ENCODE data around the gene ENGASE. TPM values are rescaled to one million over a fixed set of nuclear protein-coding genes. Genes with fewer than 3 reads are reported as not detected.
A peak's percentile ranks its signal among the peaks of the same experiment; 100 is the strongest.

The ENGASE gene
- total RNA-seq, 3 donors from 2014 or later = 27.4 to 35.0 (median 31.5) TPM

- no peak for DNase-seq (ENCODE audit: low spot score in 2 of 2)
- no peaks in the 10 kb centered on the region for H3K36me3 ChIP-seq
- intact Hi-C loops (cut with DNase I; ENCODE audit: low total_unique reads) = no loop called here
These were observed 6.2 kb downstream of the ENGASE start for GRCh38 chr17:79080761-79081290.

DNA sequence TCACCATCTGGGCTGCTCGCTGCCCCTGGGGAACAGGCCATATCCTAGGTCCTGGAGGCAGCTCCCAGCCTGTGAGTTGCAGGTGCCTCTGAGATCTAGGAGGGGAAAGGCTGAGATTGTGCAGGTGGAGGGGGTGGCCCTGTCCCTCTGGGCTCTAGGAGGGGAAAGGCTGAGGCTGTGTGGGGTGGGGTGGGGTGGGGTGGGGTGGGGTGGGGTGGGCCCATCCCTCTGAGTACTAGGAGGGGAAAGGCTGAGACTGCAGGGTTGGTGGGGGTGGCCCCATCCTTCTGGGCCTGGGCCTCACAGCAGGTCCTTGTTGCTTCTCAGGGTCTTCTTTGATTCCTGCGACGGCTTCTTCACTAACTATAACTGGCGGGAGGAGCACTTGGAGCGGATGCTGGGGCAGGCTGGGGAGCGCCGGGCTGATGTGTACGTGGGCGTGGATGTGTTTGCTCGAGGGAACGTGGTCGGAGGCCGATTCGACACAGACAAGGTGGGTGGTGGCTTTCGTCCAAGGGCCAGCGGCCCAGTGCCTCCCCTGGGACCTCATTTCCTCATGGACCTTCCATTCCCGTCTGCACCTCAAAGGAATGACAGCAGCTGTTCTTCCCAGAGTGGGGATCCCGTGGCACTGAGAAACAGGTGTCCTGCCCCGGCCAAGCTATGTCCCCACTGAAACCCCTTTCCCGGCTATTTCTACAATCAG lies 7.1 kb downstream of the ENGASE start:
- Histone ChIP-seq H3K36me3 (no peaks in the 10 kb centered on the region), H3K27me3 (no peaks in the 10 kb centered on the region), H3K9me3 (no peaks in the 10 kb centered on the region), H3K4me1 (no peaks in the 10 kb centered on the region), H3K4me3 (no peak overlapping the region), H3K27ac (no peak overlapping the region)
- TF ChIP-seq POLR2AphosphoS5 (IDR thresholded peaks at IDR 0.05) (no peak), POLR2A (IDR thresholded peaks at IDR 0.05) (no peak)
- TF ChIP-seq, protein P1, sequence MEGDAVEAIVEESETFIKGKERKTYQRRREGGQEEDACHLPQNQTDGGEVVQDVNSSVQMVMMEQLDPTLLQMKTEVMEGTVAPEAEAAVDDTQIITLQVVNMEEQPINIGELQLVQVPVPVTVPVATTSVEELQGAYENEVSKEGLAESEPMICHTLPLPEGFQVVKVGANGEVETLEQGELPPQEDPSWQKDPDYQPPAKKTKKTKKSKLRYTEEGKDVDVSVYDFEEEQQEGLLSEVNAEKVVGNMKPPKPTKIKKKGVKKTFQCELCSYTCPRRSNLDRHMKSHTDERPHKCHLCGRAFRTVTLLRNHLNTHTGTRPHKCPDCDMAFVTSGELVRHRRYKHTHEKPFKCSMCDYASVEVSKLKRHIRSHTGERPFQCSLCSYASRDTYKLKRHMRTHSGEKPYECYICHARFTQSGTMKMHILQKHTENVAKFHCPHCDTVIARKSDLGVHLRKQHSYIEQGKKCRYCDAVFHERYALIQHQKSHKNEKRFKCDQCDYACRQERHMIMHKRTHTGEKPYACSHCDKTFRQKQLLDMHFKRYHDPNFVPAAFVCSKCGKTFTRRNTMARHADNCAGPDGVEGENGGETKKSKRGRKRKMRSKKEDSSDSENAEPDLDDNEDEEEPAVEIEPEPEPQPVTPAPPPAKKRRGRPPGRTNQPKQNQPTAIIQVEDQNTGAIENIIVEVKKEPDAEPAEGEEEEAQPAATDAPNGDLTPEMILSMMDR (IDR thresholded peaks at IDR 0.05) = no peak
- intact Hi-C loops (cut with DNase I; ENCODE audit: low total_unique reads) = no loop called here
- DNase-seq (ENCODE audit: low spot score in 2 of 2) = no peak

More at GRCh38 chr17:79080761-79081290, 6.2 kb downstream of the ENGASE start:
- TF ChIP-seq POLR2A (IDR thresholded peaks at IDR 0.05) (no peak), POLR2AphosphoS5 (IDR thresholded peaks at IDR 0.05) (no peak)
- TF ChIP-seq, protein P1 (IDR thresholded peaks at IDR 0.05) = no peak
- Histone ChIP-seq H3K4me3 (no peak overlapping the region), H3K27ac (no peak overlapping the region), H3K9me3 (no peaks in the 10 kb centered on the region), H3K27me3 (no peaks in the 10 kb centered on the region), H3K4me1 (no peaks in the 10 kb centered on the region)

DNA sequence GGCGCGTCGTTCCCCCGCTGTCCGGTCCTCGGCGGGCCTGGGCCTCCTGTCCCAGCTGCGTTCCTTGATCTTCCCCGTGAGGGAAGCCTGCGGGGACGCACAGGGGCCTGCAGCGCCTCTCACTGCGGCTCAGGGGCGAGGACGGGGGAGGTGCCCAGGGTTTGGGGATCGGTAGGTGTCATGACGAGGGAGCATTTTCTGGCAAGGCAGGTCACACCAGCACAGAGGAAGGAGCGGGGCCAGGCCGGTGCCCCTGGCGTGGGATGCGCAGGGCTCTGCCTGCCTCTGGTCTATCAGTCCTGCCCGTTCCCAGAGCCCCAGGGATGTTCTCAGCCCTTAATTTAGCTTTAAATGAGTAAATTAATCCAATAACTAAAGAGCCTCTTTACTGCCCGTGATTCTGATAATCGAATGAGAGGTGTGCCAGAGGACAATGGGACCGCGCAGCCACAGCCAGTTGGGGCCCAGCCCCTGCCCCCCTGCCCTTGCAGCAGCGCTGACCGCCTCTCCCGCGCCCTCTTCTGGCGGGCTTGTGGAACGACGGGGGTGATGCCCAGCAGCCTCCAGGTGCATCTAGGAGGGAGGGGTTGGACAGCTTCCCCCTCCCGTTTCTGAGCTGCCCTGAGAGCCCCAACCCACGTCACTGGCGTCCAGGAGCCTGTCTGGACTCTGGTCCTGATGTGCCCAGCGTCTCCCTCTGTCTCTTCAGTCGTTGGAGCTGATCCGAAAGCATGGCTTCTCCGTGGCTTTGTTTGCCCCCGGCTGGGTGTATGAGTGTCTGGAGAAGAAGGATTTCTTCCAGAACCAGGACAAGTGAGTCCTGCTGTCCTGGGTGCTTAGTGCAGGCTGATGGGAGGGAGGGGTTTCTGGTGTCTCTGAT lies 7.9 kb downstream of the ENGASE start:
- Histone ChIP-seq H3K27me3 (no peaks in the 10 kb centered on the region), H3K36me3 (no peaks in the 10 kb centered on the region), H3K9me3 (no peaks in the 10 kb centered on the region), H3K4me3 (no peak overlapping the region), H3K4me1 (no peaks in the 10 kb centered on the region), H3K27ac (no peak overlapping the region)
- intact Hi-C loops (cut with DNase I; ENCODE audit: low total_unique reads) = no loop called here
- no peak for DNase-seq (ENCODE audit: low spot score in 2 of 2)
- TF ChIP-seq, protein P1 (IDR thresholded peaks at IDR 0.05) = peak in 2 of 3 donors; percentile 46 to 68
- TF ChIP-seq POLR2AphosphoS5 (IDR thresholded peaks at IDR 0.05) (no peak), POLR2A (IDR thresholded peaks at IDR 0.05) (no peak)

GRCh38 chr17:79083191-79083971 lies 8.8 kb downstream of the ENGASE start:
- Histone ChIP-seq H3K27me3 (no peaks in the 10 kb centered on the region), H3K4me1 (no peaks in the 10 kb centered on the region), H3K36me3 (no peaks in the 10 kb centered on the region), H3K4me3 (no peak overlapping the region), H3K27ac (no peak overlapping the region), H3K9me3 (no peaks in the 10 kb centered on the region)
- no peak for TF ChIP-seq POLR2A (IDR thresholded peaks at IDR 0.05)
- no peak for DNase-seq (ENCODE audit: low spot score in 2 of 2)
- intact Hi-C loops (cut with DNase I; ENCODE audit: low total_unique reads) = no loop called here
